Right renal pelvis (tissue), 4 donors: ENCODE measurements around the gene PARG. TPM values are rescaled to one million over a fixed set of nuclear protein-coding genes. Genes with fewer than 3 reads are reported as not detected.
"Not testable (repeated sequence)": the region's sequence is repeated elsewhere in the genome, so short reads cannot be mapped to it uniquely, and the experiment has no call there.

Experiments
- DNase-seq, 4 donors: peaks; one replicate each; pipeline ENCODE4 v3.0.0-alpha.2; 2013; ENCODE audit warnings: low read depth in 4 of 4, low spot score in 3 of 4, missing footprints in 1 of 4
- polyA plus RNA-seq, 4 donors: library from polyadenylated mRNA; unstranded; fragments of 120-200 nt; gene quantifications; one replicate each; pipeline ENCODE4 v1.2.1, GENCODE V29; 2013; ENCODE audit not compliant: insufficient read length in 4 of 4

Gene PARG
- polyA plus RNA-seq, 4 donors, result 34.7 to 37.7 (median 35.8) TPM

- DNase-seq, result not testable (repeated sequence)
These were observed 33.3 kb downstream of the PARG start for GRCh38 chr10:49908290-49909080.

GRCh38 chr10:49903829-49904228 is 38.0 kb downstream of the PARG start:
- DNase-seq, result not testable (repeated sequence)

- DNase-seq, result not testable (repeated sequence)
These were observed 41.4 kb downstream of the PARG start for GRCh38 chr10:49900406-49900805.

GRCh38 chr10:49899999-49900398 is 41.8 kb downstream of the PARG start:
- not testable (repeated sequence) for DNase-seq

GRCh38 chr10:49890025-49890424 is 51.8 kb downstream of the PARG start:
- not testable (repeated sequence) for DNase-seq

- not testable (repeated sequence) for DNase-seq
These were observed 57.0 kb downstream of the PARG start for GRCh38 chr10:49884739-49885331.

- DNase-seq, result not testable (repeated sequence)
These were observed 58.0 kb downstream of the PARG start for GRCh38 chr10:49883852-49884251.

GRCh38 chr10:49882327-49882726 is 59.5 kb downstream of the PARG start:
- not testable (repeated sequence) for DNase-seq

- DNase-seq, result not testable (repeated sequence)
These were observed 69.1 kb downstream of the PARG start for GRCh38 chr10:49872740-49873139.

- not testable (repeated sequence) for DNase-seq
These were observed 70.4 kb downstream of the PARG start for GRCh38 chr10:49871462-49871861.

GRCh38 chr10:49859933-49860332 is 81.9 kb downstream of the PARG start:
- not testable (repeated sequence) for DNase-seq

- not testable (repeated sequence) for DNase-seq
These were observed 83.0 kb downstream of the PARG start for GRCh38 chr10:49858697-49859382.

- not testable (repeated sequence) for DNase-seq
These were observed 92.3 kb downstream of the PARG start for GRCh38 chr10:49849520-49849919.

- no peak for DNase-seq
These were observed 96.8 kb downstream of the PARG start for GRCh38 chr10:49844775-49845595.

- DNase-seq, result not testable (repeated sequence)
These were observed 99.5 kb downstream of the PARG start for GRCh38 chr10:49842333-49842628.

GRCh38 chr10:49841615-49842332 is 100.1 kb downstream of the PARG start:
- no peak for DNase-seq

- DNase-seq, result no peak
These were observed 104.1 kb downstream of the PARG start for GRCh38 chr10:49837685-49838084.

- DNase-seq, result peak in 1 of 4 donors; percentile 36
These were observed 104.8 kb downstream of the PARG start for GRCh38 chr10:49837051-49837478.

- DNase-seq, result no peak
These were observed 106.9 kb downstream of the PARG start for GRCh38 chr10:49834976-49835375.

- no peak for DNase-seq
These were observed 107.6 kb downstream of the PARG start for GRCh38 chr10:49834201-49834600.
